NCI-H748 treated with DMSO at 0.1 percent for 48 hours (cell line): ENCODE results near the gene COG3.

Source experiments
- DNase-seq: peaks from one replicate; lab custom pipeline; 2025; lab: John Stamatoyannopoulos, UW

The COG3 gene

GRCh38 chr13:45446181-45446580, 18.6 kb upstream of the COG3 start:
- DNase-seq: no peak

DNA sequence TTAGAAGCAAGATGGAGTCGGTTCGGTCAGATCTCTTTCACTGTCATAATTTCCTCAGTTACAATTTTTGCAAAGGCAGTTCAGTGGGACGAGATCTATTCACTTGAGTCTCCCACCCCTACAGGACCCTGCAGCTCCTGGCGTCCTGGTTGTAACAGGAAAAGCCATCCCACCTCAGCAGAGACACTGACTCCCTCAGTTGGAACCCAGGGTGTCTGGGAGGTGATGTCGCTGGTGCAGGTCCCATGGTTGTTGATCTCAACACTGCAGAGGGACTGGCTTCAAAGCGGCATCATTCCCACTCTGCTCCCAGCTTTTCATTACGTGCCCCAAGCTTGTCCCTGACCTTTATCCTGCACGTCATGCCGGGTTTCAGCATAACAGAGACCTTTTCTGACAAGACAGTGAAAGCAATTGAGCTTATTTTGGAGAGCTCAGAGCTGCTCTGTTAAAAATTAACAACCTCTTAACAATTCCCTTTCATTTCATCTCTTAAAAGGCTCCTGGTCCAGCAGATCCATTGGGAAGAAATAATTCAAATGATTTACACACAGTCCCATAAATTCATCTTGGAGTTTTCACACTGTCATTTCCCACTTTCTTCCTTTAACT, 17.6 kb upstream of the COG3 start:
- no peak for DNase-seq

DNA sequence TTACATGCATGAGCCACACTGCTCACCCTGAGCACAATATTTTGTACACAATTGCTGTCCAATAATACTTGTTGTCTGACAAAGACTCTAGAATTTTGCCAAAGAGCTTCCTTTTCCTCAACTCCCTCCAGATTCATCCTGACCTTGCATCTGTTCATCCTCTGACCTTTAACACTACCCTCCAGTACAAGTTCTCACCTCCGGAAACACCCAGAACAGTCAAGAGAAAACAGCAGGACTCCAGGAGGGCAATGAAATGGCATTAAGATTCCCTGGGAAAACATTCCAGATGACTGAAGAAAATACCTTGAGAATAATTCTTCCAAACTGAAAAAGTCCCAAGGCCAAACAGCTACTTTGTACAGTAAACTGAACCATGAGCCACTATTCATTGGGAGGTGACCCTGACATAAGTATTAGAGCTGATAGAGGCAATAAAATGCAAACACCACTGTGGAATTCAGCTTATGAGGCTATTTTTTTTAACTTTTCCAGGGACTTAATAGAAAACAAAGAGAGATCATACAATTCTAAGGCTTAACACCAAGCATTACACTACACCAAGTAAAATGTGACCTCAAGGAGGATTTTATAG, 15.7 kb upstream of the COG3 start:
- no peak for DNase-seq

- DNase-seq: no peak
These were observed 13.5 kb upstream of the COG3 start for GRCh38 chr13:45451282-45451681.

DNA sequence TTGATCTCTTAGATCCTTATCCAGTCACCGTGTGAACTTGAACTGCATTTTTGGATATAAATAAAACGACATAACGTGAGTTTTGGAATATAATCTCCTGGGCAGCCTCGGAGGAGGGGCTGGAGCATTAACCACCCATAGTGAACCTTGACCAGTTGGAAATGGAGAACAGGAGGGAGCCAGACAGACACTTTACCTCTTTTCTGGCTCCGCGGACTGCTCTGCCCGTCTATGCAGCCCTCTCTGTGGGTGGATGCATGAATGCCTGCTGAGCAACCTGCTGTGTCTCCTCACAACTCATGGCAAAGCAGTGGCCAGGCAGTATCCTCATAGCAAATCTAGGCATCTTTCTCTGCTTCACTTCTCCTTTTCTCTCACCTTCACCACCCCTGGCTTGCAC, 10.5 kb upstream of the COG3 start:
- DNase-seq: no peak

GRCh38 chr13:45456196-45456972, 8.4 kb upstream of the COG3 start:
- DNase-seq: no peak

GRCh38 chr13:45464141-45464686, 525 bp upstream of the COG3 start:
- DNase-seq: no peak

GRCh38 chr13:45466359-45466758, 1.6 kb downstream of the COG3 start:
- no peak for DNase-seq

DNA sequence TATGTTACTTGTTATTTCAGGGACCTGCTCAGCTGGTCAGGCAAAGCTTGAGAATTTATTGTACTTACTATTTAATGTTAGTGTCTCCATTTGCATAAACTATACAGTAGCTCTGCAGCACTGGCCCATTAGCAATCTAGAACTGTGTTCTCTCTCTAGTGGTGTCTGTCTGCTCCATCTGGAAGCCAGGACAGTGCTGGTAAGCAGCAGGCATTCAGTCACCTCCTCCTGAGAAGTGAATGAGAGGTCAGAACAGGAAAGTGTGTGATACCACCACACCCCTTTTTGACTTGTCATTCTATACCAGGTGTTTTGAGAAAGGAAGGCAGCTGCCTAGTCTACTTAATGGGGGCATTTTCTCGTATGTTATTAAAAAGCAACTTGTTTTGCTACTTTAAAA, 3.9 kb downstream of the COG3 start:
- peak; percentile 27 for DNase-seq

- no peak for DNase-seq
These were observed 7.5 kb downstream of the COG3 start for GRCh38 chr13:45472171-45472705.

GRCh38 chr13:45473627-45474026, 8.9 kb downstream of the COG3 start:
- no peak for DNase-seq

DNA sequence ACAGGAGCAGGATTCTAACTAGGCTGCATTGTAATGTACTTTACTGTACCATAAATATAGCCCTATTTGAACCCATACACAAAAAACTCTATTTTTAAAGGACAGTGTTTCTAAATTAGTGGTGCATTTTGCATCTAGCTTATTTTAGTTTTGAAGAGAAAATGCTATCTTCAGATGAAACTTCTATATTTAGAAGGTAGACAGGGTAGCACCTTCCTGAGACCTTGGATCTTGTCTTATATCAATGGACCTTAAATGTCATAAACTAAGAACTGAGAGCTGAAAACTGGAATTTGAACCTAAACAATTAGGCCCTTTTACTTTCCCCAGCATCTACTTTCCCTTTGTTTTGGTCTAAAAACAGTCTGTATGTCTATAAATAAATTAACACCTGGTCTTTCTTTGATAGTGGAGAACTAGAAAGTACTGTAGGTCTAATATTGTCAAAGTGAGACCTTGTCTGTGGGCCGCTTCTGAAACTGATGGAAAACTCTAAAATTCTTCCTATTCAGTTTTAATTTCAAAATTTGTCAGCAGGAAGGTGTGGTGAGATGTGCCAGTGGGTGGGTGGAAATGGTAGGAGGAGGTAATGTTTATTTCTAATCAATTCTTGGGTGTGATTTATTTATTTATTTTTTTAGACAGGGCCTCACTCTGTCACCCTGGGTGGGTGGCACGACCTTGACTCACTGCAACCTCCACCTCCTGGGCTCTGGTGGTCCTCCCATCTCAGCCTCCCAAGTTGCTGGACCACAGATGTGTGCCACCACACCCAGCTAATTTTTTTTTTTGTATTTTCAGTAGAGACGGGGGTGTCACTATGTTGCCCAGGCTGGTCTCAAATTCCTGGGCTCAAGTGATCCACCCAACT, 10.1 kb downstream of the COG3 start:
- DNase-seq: no peak

DNA sequence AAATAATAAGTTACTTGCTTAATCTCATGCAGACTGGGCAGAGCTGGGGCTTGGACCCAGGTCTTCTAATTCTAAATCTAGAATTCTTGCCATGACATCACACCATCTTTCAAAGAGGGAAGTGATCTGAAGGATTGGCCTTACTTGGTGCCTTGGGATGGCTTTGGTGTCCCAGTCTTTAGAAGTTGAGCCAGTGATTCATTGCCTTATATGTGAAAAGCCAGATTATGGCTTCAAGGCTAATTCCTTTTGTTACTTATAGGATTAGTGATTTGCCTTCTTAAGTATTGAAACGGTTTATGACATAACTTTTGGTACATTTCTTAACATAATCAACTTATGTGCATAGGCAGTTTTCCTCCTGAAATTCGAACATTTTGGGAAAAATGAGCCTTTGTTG, 14.9 kb downstream of the COG3 start:
- no peak for DNase-seq

GRCh38 chr13:45481688-45482087, 16.9 kb downstream of the COG3 start:
- no peak for DNase-seq

GRCh38 chr13:45482571-45483173, 17.9 kb downstream of the COG3 start:
- no peak for DNase-seq

GRCh38 chr13:45487604-45488003, 22.9 kb downstream of the COG3 start:
- no peak for DNase-seq

DNA sequence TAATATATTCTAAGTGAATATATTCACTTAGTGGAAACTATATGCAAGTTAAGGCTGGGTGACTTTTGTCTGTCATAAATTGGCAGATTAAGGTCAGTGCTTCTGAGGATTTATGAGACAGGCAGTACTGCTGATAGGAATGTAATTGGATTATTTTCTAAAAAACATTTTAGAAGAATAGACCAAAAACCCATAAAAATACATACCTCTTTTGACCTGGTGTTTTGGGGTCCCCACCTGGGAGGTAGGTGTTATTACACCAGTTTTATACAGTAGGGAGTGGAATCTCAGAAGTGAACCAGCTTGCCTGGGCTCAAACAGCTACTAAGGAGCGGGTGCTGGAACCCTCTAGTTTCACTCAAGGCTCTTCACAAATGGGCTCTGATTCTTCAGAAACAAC, 25.3 kb downstream of the COG3 start:
- DNase-seq: no peak

DNA sequence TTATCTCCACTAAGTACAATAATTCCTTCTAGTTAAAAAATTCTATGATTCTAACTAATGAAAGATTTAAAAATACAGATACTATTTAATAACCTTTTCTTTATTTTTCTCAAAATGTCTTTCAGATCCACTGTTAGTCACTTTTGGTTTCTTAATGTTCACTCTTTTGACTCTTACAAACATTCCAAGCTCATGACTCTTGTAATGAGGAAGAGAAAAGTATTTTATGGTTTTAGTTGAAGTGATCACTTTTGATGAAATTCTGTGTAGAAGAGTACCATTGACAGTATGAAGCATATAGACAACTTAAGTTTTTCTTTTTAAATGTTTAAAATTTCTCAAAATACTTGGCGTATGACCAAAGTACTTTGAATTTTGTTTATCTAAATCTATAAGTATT, 27.8 kb downstream of the COG3 start:
- no peak for DNase-seq

DNA sequence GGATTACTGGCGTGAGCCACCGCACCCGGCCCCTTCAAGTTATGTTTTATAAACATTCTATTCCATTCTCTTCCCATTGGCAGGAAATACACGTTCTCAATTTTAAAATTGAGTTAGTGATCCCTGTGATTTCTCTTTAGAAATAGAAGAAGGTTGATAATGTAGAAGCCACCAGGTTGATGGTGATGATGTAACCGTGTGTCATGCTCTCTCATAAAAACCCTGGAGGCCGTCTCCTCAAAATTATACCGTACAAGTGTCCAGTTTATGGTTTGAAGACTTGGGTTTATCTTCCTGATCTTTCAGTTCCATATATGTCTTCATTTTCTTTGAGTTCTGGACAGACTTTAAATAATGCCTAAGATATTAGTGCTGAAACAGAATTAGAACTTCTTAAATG, 32.2 kb downstream of the COG3 start:
- DNase-seq: no peak

GRCh38 chr13:45500492-45501174, 35.9 kb downstream of the COG3 start:
- no peak for DNase-seq

GRCh38 chr13:45501175-45501526, 36.4 kb downstream of the COG3 start:
- DNase-seq: no peak
